ENCODE results near the gene ZBTB47. TPM values are rescaled to one million over a fixed set of nuclear protein-coding genes. Genes with fewer than 3 reads are reported as not detected.
A peak's percentile ranks its signal among the peaks of the same experiment; 100 is the strongest.

The ZBTB47 gene
- total and polyA plus RNA-seq, 10 of the 15 experiments (the other 5 are each of a cell fraction or from before 2014, with no cell fraction given): 0.04 to 3.4 (median 1.0) TPM; not detected in 1

DNA sequence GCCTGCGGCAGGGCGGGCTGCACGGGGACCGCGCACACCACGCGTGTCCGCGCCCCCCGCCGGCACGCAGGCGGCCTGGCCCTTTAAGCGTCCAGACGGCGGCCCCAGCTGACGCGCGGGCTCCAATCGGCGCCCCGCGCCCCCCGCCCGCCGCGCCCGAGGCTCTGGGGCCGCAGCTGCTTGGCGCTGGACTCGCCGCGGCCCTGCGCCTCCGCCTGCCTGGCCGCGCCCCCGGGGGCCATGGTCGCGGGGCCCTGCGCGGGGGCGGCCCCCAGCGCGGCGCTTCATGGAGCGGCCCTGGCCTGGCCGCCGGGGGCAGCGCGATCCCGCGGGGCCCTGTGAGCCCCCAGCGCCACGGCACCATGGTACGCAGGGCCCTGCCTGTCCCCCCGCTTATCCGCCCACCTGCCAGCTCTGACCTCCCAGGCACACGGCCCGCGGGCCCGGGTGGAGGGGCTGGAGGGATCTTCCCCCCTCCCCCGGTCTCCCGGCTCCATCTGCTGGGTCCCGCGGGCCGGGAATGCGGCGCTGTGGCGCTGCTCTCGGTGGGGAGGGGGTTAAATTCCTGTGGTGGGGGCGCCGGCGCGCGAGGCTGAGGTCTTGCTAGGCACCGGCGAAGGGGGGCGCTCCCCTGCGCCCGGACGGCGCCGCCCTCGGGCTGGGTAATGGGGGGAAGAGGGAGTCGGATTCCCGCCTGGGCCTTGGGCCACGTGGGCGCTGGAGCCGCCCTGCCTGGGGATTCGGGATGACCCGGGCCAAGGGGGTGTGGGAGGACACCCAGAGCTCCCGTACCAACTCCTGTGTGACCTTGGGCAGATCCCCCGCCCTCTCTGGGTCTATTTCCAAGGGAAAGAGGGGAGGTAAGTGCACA lies 1.1 kb downstream of the ZBTB47 start (continued):
- TF ChIP-seq CUX1 (IDR thresholded peaks at IDR 0.05; ENCODE audit: insufficient replicate concordance, low read depth, low read length): no peak
- no peak for TF ChIP-seq ATF3 (IDR thresholded peaks at IDR 0.05; ENCODE audit: borderline replicate concordance, extremely low read depth, low read depth, low read length)
- TF ChIP-seq TCF3 (IDR thresholded peaks at IDR 0.05; ENCODE audit: borderline replicate concordance, insufficient read depth, low read depth, low read length): no peak
- TF ChIP-seq USF2 (IDR thresholded peaks at IDR 0.05; ENCODE audit: borderline replicate concordance, low read depth, low read length): peak; percentile 43

Measured in GM12878 (cell line).